GM12875 (cell line): ENCODE data around the gene XPR1.

Experiments
- H3K4me3 ChIP-seq: one replicate; pipeline ENCODE4 v1.5.1; 2011; ENCODE audit warnings: low read depth, low read length, control low read depth
- TF ChIP-seq, protein P1 (sequence below): IDR thresholded peaks from 2 replicates; pipeline ENCODE4 v1.5.1; 2011; ENCODE audit warnings: low read depth, mild to moderate bottlenecking, control low read depth, inconsistent platforms, low read length, moderate library complexity, borderline replicate concordance; ENCODE audit not compliant: insufficient read depth

The XPR1 gene

DNA sequence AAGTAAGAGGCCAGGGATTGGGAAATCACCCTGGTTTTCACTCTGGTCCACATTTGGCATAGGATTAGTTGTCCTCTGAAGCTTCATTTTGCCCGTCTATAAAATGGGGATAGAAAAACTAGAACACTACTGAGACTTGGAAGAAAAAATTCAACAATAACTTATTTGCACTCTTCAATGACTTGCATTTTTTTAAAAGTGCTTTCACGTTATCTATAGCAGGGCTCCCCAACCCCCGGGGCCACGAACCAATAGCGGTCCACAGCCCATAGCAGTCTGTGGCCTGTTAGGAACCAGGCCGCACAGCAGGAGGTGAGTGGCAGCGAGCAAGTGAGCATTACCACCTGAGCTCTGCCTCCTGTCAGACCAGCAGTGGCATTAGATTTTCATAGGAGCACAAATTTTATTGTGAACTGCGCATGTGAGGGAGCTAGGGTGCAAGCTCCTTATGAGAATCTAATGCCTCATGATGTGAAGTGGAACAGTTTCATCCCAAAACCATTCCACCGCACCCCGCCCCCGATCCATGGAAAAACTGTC, 283.7 kb downstream of the XPR1 start:
- H3K4me3 ChIP-seq, result no peak overlapping the region
- TF ChIP-seq, protein P1, sequence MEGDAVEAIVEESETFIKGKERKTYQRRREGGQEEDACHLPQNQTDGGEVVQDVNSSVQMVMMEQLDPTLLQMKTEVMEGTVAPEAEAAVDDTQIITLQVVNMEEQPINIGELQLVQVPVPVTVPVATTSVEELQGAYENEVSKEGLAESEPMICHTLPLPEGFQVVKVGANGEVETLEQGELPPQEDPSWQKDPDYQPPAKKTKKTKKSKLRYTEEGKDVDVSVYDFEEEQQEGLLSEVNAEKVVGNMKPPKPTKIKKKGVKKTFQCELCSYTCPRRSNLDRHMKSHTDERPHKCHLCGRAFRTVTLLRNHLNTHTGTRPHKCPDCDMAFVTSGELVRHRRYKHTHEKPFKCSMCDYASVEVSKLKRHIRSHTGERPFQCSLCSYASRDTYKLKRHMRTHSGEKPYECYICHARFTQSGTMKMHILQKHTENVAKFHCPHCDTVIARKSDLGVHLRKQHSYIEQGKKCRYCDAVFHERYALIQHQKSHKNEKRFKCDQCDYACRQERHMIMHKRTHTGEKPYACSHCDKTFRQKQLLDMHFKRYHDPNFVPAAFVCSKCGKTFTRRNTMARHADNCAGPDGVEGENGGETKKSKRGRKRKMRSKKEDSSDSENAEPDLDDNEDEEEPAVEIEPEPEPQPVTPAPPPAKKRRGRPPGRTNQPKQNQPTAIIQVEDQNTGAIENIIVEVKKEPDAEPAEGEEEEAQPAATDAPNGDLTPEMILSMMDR, result no peak

DNA sequence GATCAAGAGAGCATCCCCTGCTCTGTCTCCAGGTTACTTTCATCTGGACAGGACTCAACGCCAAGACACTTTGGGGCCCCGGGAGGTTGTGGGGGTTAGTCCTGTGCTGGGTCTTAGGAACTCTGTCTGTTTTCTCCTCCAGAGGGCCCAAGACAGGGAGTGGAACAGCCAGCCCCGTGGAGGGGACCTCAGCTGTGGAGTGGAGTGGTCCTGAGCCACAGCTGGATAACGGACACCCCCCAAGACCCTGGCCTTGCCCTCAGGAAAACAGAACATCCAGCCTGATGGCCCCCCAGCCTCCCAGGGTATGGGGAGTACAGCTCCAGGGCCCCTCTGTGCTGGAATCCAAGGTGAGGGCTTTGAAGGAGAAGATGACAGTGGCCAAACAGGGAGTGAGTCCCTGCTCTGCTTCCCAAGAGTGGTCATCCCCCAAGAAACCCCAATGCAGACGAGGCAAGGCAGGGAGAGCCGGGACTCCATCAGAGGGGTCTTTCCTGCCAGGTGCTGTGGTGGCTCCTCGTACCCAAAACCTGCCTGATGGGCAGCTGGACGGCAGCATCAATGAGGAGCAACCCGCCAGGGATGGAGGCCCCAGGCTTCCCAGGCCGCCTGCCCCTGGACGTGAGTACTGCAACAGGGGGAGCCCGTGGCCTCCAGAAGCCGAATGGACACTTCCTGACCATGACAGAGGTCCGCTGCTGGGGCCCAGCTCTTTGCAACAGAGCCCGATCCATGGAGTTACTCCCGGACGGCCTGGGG, 284.4 kb downstream of the XPR1 start:
- TF ChIP-seq, protein P1, result no peak
- H3K4me3 ChIP-seq, result no peak overlapping the region

DNA sequence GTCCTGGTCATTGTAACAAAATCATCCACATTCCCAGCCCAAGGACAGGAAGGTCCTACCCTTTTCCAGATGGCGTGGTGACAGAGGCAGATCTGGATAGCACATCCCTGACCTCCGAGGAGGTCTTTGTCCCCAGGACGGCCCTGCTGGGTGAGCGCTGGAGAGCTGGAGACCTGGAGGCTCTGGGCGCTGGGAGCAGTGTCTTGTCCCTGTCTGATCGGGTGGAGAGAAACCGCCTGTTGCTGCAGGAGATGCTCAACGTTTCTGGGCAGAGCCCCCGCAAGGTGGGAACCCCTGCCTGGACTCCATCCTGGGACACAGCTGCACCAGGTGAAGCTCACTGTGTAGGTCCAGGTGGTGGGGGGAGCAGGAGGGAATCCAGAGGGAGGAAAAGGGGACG, 284.9 kb downstream of the XPR1 start:
- H3K4me3 ChIP-seq, result no peak overlapping the region
- TF ChIP-seq, protein P1, result no peak

DNA sequence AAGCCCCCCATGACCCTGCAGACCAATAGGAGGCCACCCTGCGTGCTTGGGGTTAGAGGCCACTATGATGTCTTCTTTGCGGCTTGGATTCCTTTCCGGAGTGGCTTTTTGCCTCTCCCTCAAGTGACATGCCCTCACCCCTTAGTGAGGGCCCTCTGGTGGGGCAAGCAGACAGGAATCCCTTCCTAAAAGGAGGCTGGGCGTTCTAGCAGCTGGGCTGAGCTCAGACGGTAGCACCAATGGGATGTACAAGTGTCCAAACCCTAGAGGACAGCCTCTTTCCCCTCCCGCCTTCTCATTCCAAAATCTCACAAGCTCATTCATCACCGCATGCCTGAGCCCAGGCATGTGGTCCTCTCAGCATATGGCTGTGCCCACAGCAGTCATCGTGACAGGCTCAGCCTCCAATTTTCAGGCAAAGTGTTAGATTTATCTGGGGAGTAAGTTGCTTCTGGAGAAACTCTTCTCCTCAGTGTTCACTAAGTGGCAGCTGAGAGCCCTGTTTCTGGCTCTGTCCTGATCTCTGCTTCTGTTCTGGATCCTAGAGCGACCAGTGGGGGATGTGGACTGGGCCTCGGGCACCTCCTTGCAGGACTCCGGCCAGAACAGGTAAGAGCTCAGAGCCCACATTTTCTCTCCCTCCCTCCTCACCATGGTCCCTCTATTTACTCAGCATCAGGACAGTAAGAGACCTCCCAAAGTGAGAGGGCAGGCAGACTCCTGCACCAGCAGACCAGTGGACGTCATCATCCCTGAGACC, 285.7 kb downstream of the XPR1 start:
- TF ChIP-seq, protein P1, result 0 out of 2 replicates have a peak, but pooled peaks have one; percentile 2
- H3K4me3 ChIP-seq, result no peak overlapping the region

DNA sequence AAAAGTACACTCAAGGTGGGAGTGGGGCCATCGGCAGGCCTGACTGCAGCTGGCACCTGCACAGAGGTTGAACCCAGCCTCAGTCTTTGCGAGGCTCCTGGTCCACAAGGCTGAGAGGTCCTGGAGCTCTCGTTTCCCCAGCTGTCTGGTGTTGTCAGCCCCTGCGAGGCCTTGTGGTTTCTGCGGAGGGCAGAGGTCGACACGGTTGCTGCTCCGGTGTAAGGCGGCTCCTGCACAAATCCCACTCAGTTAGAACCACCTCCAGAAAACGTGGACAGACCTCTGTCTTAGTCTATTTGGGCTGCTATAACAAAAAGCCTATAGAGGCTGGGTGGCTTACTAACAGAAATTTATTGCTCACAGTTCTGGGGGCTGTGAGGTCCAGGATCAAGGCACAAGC, 286.7 kb downstream of the XPR1 start:
- H3K4me3 ChIP-seq, result no peak overlapping the region
- TF ChIP-seq, protein P1, result no peak

DNA sequence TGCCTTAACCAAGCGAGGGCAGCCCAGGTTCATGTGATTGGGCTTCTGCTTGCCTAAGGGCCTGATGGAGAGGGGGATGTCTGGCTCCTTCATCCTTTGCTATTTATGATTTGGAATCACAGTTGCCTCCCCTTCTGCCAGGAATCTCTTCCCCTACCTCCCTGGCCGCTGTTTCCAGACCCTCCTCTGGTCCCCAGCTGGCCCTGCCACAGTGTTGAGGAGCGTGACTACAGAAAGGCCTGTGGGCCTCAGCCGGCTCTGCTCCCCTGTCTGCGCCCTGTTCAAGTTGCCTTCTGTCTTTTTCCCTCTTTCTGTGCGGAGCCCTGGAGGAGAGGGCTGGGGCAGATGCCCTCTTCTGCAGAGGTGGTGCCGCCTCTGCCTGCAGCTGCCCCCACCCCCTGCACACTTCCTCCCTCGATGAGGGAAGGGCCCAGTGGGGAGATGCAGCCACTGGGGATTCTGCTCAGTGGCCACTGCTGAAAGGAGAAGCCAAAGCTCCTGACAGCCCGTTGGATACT, 287.4 kb downstream of the XPR1 start:
- TF ChIP-seq, protein P1, result no peak
- H3K4me3 ChIP-seq, result no peak overlapping the region
